ENCODE data around the gene ATG16L2. TPM values are rescaled to one million over a fixed set of nuclear protein-coding genes. Genes with fewer than 3 reads are reported as not detected.

Gene ATG16L2
- total and polyA plus RNA-seq, 2 donors (not counting 3 experiments of a cell fraction or from before 2014, with no cell fraction given), result 26.5 to 30.5 TPM

GRCh38 chr11:72812604-72812966, 1.6 kb upstream of the ATG16L2 start:
- dilution Hi-C loops (cut with MboI; ENCODE audit: extremely low pct_ligation_motif_present, low sequenced_read_pairs) (no loop called here), intact Hi-C loops (cut with micrococcal nuclease) (no loop called here)
- ChIA-PET CTCF (interaction anchor here (0.6 to 3.3 kb wide), 9 partner anchors 14 to 365 kb away, joined by 3 to 48 read pairs (median 5); partner anchors contain the start of gene STARD10), POLR2A (interaction anchor here (1.0 kb wide), 1 partner anchor 87 kb away, joined by 4 read pairs; no protein-coding TSS in a partner anchor)
- no peaks in the 10 kb centered on the region for H3K9me1 ChIP-seq (replicated peaks; ENCODE audit: control insufficient read depth, extremely low read depth, insufficient read depth, low read length)
- no peaks in the 10 kb centered on the region for H3K9me3 ChIP-seq (replicated peaks; ENCODE audit: control insufficient read depth, insufficient read depth, low read length)
- peaks cover 0 to 4% of the 10 kb centered on the region in 2 experiments for H3K36me3 ChIP-seq (ENCODE audit: control insufficient read depth in 2 of 2, extremely low read depth in 1 of 2, insufficient read depth in 2 of 2, low read length in 2 of 2)
- H4K20me1 ChIP-seq (replicated peaks; ENCODE audit: control insufficient read depth, extremely low read depth, insufficient read depth, low read length), result no peaks in the 10 kb centered on the region
- BruUV-seq (replicated peaks), result no TSS peak
- peak overlapping the region; percentile 81 for H3K4me2 ChIP-seq (ENCODE audit: insufficient read depth, low read length)
- peak overlapping the region; percentile 2 for H3K9ac ChIP-seq (replicated peaks; ENCODE audit: extremely low read depth, insufficient read depth, low read length)
- H3K4me3 ChIP-seq (replicated peaks in 1 of 3; ENCODE audit: insufficient read depth in 1 of 3, low read depth in 1 of 3, low read length in 3 of 3), result peak overlapping the region in 2 of 3 experiments; percentile 3 to 56
- peaks cover 31% of the 10 kb centered on the region for H3K4me1 ChIP-seq (ENCODE audit: control insufficient read depth, extremely low read depth, insufficient read depth, low read length)
- H3K27me3 ChIP-seq (ENCODE audit: control insufficient read depth in 2 of 2, insufficient read depth in 2 of 2, low read length in 2 of 2), result no peaks in the 10 kb centered on the region
- peak overlapping the region; percentile 67 for H3K27ac ChIP-seq (ENCODE audit: insufficient read depth, low read depth, low read length)
- DNase-seq (ENCODE audit: low read depth, low spot score), result no peak
- H3K79me2 ChIP-seq (ENCODE audit: control insufficient read depth, insufficient read depth, low read length), result peaks cover 28% of the 10 kb centered on the region
- TF ChIP-seq JUN (IDR thresholded peaks at IDR 0.05; ENCODE audit: borderline replicate concordance, insufficient read depth, insufficient read length, low read depth) (no peak), FOS (IDR thresholded peaks at IDR 0.05; ENCODE audit: borderline replicate concordance, insufficient read depth, low read length) (no peak), MAX (IDR thresholded peaks at IDR 0.05; ENCODE audit: insufficient read depth, insufficient read length) (no peak), EZH2 (IDR thresholded peaks at IDR 0.05; ENCODE audit: borderline replicate concordance, low read depth, low read length, severe bottlenecking) (no peak), POLR2A (IDR thresholded peaks at IDR 0.05; ENCODE audit: low read depth, low read length) (no peak), CTCF (IDR thresholded peaks at IDR 0.05; ENCODE audit: extremely low read depth in 1 of 2, insufficient read depth in 1 of 2, low read depth in 1 of 2, low read length in 2 of 2) (no peak), POLR2AphosphoS5 (IDR thresholded peaks at IDR 0.05; ENCODE audit: insufficient read depth, low read depth, low read length) (no peak), MYC (IDR thresholded peaks at IDR 0.05; ENCODE audit: low read depth, low read length) (no peak), GATA2 (IDR thresholded peaks at IDR 0.05; ENCODE audit: insufficient read depth, insufficient read length, low read depth, low read length) (no peak)
- H2AFZ ChIP-seq (ENCODE audit: low read depth, low read length), result peak overlapping the region; percentile 8
- FAIRE-seq, result no peak

Data from endothelial cell of umbilical vein (primary cell).